Left lung (tissue), 10 donors: ENCODE results near the gene HOXB2. TPM values are rescaled to one million over a fixed set of nuclear protein-coding genes. Genes with fewer than 3 reads are reported as not detected.
"Not testable (repeated sequence)": the region's sequence is repeated elsewhere in the genome, so short reads cannot be mapped to it uniquely, and the experiment has no call there.

Source experiments
- ATAC-seq: fragments of 200-7000 bp; cut with Tn5 transposase; one replicate; pipeline ENCODE4 v1.9.1; 2020; ENCODE audit warnings: moderate library complexity
- DNase-seq, 4 donors: peaks; one replicate each; pipeline ENCODE4 v3.0.0-alpha.2; 2013 to 2020
- H3K27ac ChIP-seq, 2 donors: fragments of 200-600 bp; sonication (generic) in 1 of 2; one replicate each; pipeline versions ENCODE4 v1.5.0 to v1.8.0; 2020 to 2021
- H3K27me3 ChIP-seq, 2 donors: fragments of 200-600 bp; sonication (generic) in 1 of 2; one replicate each; pipeline versions ENCODE4 v1.5.0 to v1.8.0; 2020 to 2021
- H3K36me3 ChIP-seq, 2 donors: fragments of 200-600 bp; sonication (generic) in 1 of 2; one replicate each; pipeline versions ENCODE4 v1.5.0 to v1.8.0; 2020 to 2021
- H3K4me1 ChIP-seq, 2 donors: fragments of 200-600 bp; one replicate each; pipeline ENCODE4 v1.8.0; 2021
- H3K4me3 ChIP-seq, 2 donors: fragments of 200-600 bp; sonication (generic) in 1 of 2; one replicate each; pipeline versions ENCODE4 v1.5.0 to v1.8.0; 2020 to 2021; ENCODE audit warnings: mild to moderate bottlenecking in 1 of 2
- H3K9me3 ChIP-seq, 2 donors: fragments of 200-600 bp; sonication (generic) in 1 of 2; one replicate each; pipeline versions ENCODE4 v1.5.0 to v1.8.0; 2020 to 2021
- CTCF ChIP-seq, 2 donors: fragments of 200-600 bp; sonication (generic) in 1 of 2; IDR thresholded peaks; one replicate each; pipeline versions ENCODE4 v1.5.0 to v1.8.0; 2021; ENCODE audit warnings: antibody characterized with exemption in 2 of 2
- intact Hi-C, 2 donors: fragments of 100-400 bp; cut with DNase I; formaldehyde crosslinking; loops; one replicate each; pipeline versions ENCODE4 v1.11.2 to v1.14.2; 2022
- polyA plus RNA-seq, 6 donors: library from polyadenylated mRNA; unstranded; fragments of 120-200 nt; gene quantifications; one replicate each; pipeline ENCODE4 v1.2.1, GENCODE V29; 2013; ENCODE audit not compliant: insufficient read length in 6 of 6
- total RNA-seq, 2 donors: library from RNA; stranded (reverse); fragmentation: NEBNext Ultra II Directional; extraction: Animal tissue kit (Norgen Biotek cat#: 25700); gene quantifications; one replicate each; pipeline ENCODE4 v1.2.1, GENCODE V29; 2021
- donor health status: DM: no; HTN: yes; CAD: no.
- donor health status: DM: no; HTN: no; CAD: no.

The HOXB2 gene
- total and polyA plus RNA-seq, 8 donors: 9.7 to 33.6 (median 24.9) TPM

GRCh38 chr17:48541036-48541576 lies 3.8 kb downstream of the HOXB2 start:
- H3K9me3 ChIP-seq: no peaks in the 10 kb centered on the region
- TF ChIP-seq CTCF (IDR thresholded peaks at IDR 0.05): no peak
- peaks cover 0 to 22% of the 10 kb centered on the region in 2 donors for H3K4me1 ChIP-seq
- DNase-seq (no peak), ATAC-seq (no peak)
- no peaks in the 10 kb centered on the region for H3K36me3 ChIP-seq
- H3K4me3 ChIP-seq: peak overlapping the region; percentile 51 to 63
- intact Hi-C loops: no loop called here
- H3K27ac ChIP-seq: peak overlapping the region; percentile 82 to 89
- H3K27me3 ChIP-seq: peaks cover 29 to 98% of the 10 kb centered on the region in 2 donors

- peaks cover 0 to 19% of the 10 kb centered on the region in 2 donors for H3K4me1 ChIP-seq
- H3K27ac ChIP-seq: no peak overlapping the region
- H3K27me3 ChIP-seq: peaks cover 28 to 92% of the 10 kb centered on the region in 2 donors
- no peak overlapping the region for H3K4me3 ChIP-seq
- no peaks in the 10 kb centered on the region for H3K9me3 ChIP-seq
- DNase-seq (no peak), ATAC-seq (no peak)
- TF ChIP-seq CTCF (IDR thresholded peaks at IDR 0.05): no peak
- intact Hi-C loops: no loop called here
- H3K36me3 ChIP-seq: no peaks in the 10 kb centered on the region
Observed at GRCh38 chr17:48540213-48540612, 4.7 kb downstream of the HOXB2 start.

- no peak for ATAC-seq
- H3K36me3 ChIP-seq: no peaks in the 10 kb centered on the region
- TF ChIP-seq CTCF (IDR thresholded peaks at IDR 0.05): no peak
- H3K4me3 ChIP-seq: no peak overlapping the region
- H3K4me1 ChIP-seq: peaks cover 0 to 11% of the 10 kb centered on the region in 2 donors
- no peaks in the 10 kb centered on the region for H3K9me3 ChIP-seq
- no peak overlapping the region for H3K27ac ChIP-seq
- no peak for DNase-seq
- intact Hi-C loops: no loop called here
- peaks cover 22 to 82% of the 10 kb centered on the region in 2 donors for H3K27me3 ChIP-seq
Observed at GRCh38 chr17:48539177-48539576, 5.7 kb downstream of the HOXB2 start.

DNA sequence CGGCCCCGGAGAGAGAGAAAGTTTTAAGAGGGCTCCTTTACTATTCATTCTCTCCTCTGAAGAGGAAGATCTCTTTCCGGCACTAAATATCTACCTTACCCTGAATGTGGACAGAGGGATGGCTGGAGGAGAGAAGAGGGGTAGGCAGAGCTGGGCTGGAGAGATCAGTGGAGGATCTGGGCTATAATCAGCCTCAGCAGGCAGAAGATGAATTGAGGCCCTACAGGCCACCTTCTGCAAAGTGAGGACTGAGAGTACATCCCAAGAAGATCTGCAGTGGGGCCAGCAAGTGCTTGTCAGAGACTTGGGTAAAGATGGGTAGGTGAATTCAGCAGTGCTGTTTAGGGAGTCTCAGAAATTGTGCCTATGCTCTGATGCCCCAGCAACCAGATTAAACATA lies 7.6 kb downstream of the HOXB2 start:
- Histone ChIP-seq H3K4me3 (no peak overlapping the region), H3K4me1 (peaks cover 0 to 9% of the 10 kb centered on the region in 2 donors), H3K27ac (no peak overlapping the region), H3K9me3 (no peaks in the 10 kb centered on the region), H3K36me3 (no peaks in the 10 kb centered on the region), H3K27me3 (peaks cover 12 to 79% of the 10 kb centered on the region in 2 donors)
- no peak for TF ChIP-seq CTCF (IDR thresholded peaks at IDR 0.05)
- ATAC-seq (no peak), DNase-seq (no peak)
- intact Hi-C loops: no loop called here

DNA sequence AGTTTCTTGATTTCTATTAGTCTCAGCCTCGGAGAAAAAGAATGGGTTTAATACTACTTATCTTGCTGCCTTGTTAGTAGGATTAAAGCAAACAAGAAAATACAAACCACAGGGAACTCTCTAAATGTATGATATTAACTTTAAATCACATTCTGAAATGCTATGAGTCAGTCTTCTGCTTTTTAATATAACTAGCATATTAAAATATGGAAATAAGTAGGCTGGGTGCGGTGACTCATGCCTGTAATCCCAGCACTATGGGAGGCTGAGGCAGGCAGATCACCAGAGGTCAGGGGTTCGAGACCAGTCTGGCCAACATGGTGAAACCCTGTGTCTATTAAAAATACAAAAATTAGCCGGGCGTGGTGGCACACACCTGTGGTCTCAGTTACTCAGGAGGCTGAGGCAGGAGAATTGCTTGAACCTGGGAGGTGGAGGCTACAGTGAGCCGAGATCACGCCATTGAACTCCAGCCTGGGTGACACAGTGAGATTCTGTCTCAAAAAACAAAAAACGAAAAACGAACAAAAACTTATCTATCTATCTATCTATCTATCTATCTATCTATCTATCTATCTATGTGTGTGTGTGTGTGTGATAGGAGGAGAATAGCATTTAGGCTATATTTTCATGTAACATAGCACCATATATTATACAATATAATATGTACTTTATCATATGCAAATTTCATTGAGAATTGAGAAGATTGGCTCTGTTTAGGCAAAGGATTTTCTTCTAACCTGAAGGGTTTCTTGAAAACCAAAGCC lies 8.9 kb downstream of the HOXB2 start:
- H3K27me3 ChIP-seq: peaks cover 10 to 79% of the 10 kb centered on the region in 2 donors
- H3K36me3 ChIP-seq, H3K27ac ChIP-seq, H3K9me3 ChIP-seq, H3K4me1 ChIP-seq, ATAC-seq, intact Hi-C loops, DNase-seq, H3K4me3 ChIP-seq: not testable (repeated sequence)
